HEK293 (cell line): ENCODE results near the gene MYO9B.
A peak's percentile ranks its signal among the peaks of the same experiment; 100 is the strongest.

Experiments used
- CTCF ChIA-PET: fragments of 350-600 bp; formaldehyde crosslinking; extraction: SDS; loops from one replicate; lab custom pipeline; 2021; ENCODE audit warnings: antibody characterized with exemption; lab: Yijun Ruan, JAX
- POLR2A ChIA-PET: fragments of 300-600 bp; formaldehyde crosslinking; extraction: SDS; loops from one replicate; lab custom pipeline; 2020; ENCODE audit warnings: antibody characterized with exemption, inconsistent platforms; lab: Yijun Ruan, JAX
- H3K27ac ChIP-seq: fragments of 200-500 bp; sonication (Bioruptor generic); 2 replicates; pipeline ENCODE4 v1.5.1; 2014; ENCODE audit warnings: low read depth, low read length, control low read depth, inconsistent platforms; ENCODE audit errors: extremely low read depth
- H3K36me3 ChIP-seq, 2 experiments: fragments of 200-500 bp in 1 of 2; sonication (Bioruptor generic) in 1 of 2; 1 replicate in 1 of 2; 2 replicates in 1 of 2; pipeline ENCODE4 v1.5.1; 2014 to 2017; ENCODE audit warnings: inconsistent platforms in 2 of 2, low read length in 2 of 2; ENCODE audit not compliant: control insufficient read depth in 2 of 2, insufficient read depth in 1 of 2
- H3K4me1 ChIP-seq: fragments of 200-500 bp; sonication (Bioruptor generic); 2 replicates; pipeline ENCODE4 v1.5.1; 2014; ENCODE audit warnings: mild to moderate bottlenecking, low read length, inconsistent platforms; ENCODE audit not compliant: control insufficient read depth, insufficient read depth
- H3K4me3 ChIP-seq: 2 replicates; pipeline ENCODE4 v1.5.1; 2011; ENCODE audit warnings: low read depth, mild to moderate bottlenecking, control low read depth, low read length, moderate library complexity
- H3K9me3 ChIP-seq: fragments of 200-500 bp; sonication (Bioruptor generic); 2 replicates; pipeline ENCODE4 v1.5.1; 2014; ENCODE audit warnings: low read depth, low read length, inconsistent platforms; ENCODE audit not compliant: control insufficient read depth, insufficient read depth
- OVOL3 ChIP-seq: fragments of 450-650 bp; formaldehyde crosslinking; IDR thresholded peaks from 2 replicates; pipeline ENCODE4 v1.5.1; 2016; ENCODE audit warnings: missing biosample characterization, missing genetic modification characterization
- PRDM10 ChIP-seq: fragments of 450-650 bp; formaldehyde crosslinking; IDR thresholded peaks from 2 replicates; pipeline ENCODE4 v1.5.1; 2016; ENCODE audit warnings: missing biosample characterization, missing genetic modification characterization
- SP2 ChIP-seq: fragments of 450-650 bp; formaldehyde crosslinking; IDR thresholded peaks from 2 replicates; pipeline ENCODE4 v1.5.1; 2016; ENCODE audit warnings: missing biosample characterization, missing genetic modification characterization
- WT1 ChIP-seq: fragments of 450-650 bp; formaldehyde crosslinking; IDR thresholded peaks from 2 replicates; pipeline ENCODE4 v1.5.1; 2016; ENCODE audit warnings: missing biosample characterization, missing genetic modification characterization
- YY2 ChIP-seq: fragments of 450-650 bp; formaldehyde crosslinking; IDR thresholded peaks from 2 replicates; pipeline ENCODE4 v1.5.1; 2016; ENCODE audit warnings: missing biosample characterization, missing genetic modification characterization
- ZBTB6 ChIP-seq: fragments of 450-650 bp; formaldehyde crosslinking; IDR thresholded peaks from 2 replicates; pipeline ENCODE4 v1.5.1; 2017; ENCODE audit warnings: missing biosample characterization, missing genetic modification characterization
- ZNF24 ChIP-seq: fragments of 450-650 bp; formaldehyde crosslinking; IDR thresholded peaks from 2 replicates; pipeline ENCODE4 v1.5.1; 2016; ENCODE audit warnings: missing biosample characterization, missing genetic modification characterization
- ZNF544 ChIP-seq: fragments of 450-650 bp; formaldehyde crosslinking; IDR thresholded peaks from 2 replicates; pipeline ENCODE4 v1.5.0; 2017; ENCODE audit warnings: missing biosample characterization, missing genetic modification characterization
- ZNF548 ChIP-seq: fragments of 450-650 bp; formaldehyde crosslinking; IDR thresholded peaks from 2 replicates; pipeline ENCODE4 v1.5.1; 2016; ENCODE audit warnings: missing biosample characterization, missing genetic modification characterization
- ZNF555 ChIP-seq: fragments of 450-650 bp; formaldehyde crosslinking; conservative IDR thresholded peaks from 2 replicates; pipeline ENCODE4 v1.5.1; 2017; ENCODE audit warnings: missing biosample characterization, mild to moderate bottlenecking, missing genetic modification characterization, inconsistent platforms
- ZNF600 ChIP-seq: fragments of 450-650 bp; formaldehyde crosslinking; IDR thresholded peaks from 2 replicates; pipeline ENCODE4 v1.5.1; 2016; ENCODE audit warnings: missing biosample characterization, missing genetic modification characterization
- ZNF837 ChIP-seq: fragments of 450-650 bp; formaldehyde crosslinking; IDR thresholded peaks from 2 replicates; pipeline ENCODE4 v1.5.1; 2016; ENCODE audit warnings: missing biosample characterization, missing genetic modification characterization
- TF ChIP-seq, protein P1 (sequence below): fragments of 450-650 bp; formaldehyde crosslinking; optimal IDR thresholded peaks from 2 replicates; pipeline ENCODE3; 2016; ENCODE audit warnings: missing biosample characterization, mild to moderate bottlenecking, missing genetic modification characterization
- TF ChIP-seq, protein P2 (sequence below): fragments of 450-650 bp; formaldehyde crosslinking; IDR thresholded peaks from 2 replicates; pipeline ENCODE4 v1.5.1; 2016; ENCODE audit warnings: missing biosample characterization, missing genetic modification characterization
- TF ChIP-seq, protein P3 (sequence below): fragments of 450-650 bp; formaldehyde crosslinking; IDR thresholded peaks from 2 replicates; pipeline ENCODE4 v1.5.1; 2016; ENCODE audit warnings: missing biosample characterization, missing genetic modification characterization, borderline replicate concordance
- TF ChIP-seq, protein P4 (sequence below): fragments of 450-650 bp; formaldehyde crosslinking; IDR thresholded peaks from 2 replicates; pipeline ENCODE4 v1.5.1; 2016; ENCODE audit warnings: missing biosample characterization, missing genetic modification characterization
- TF ChIP-seq, protein P5 (sequence below): fragments of 450-650 bp; formaldehyde crosslinking; IDR thresholded peaks from 2 replicates; pipeline ENCODE4 v1.5.1; 2016; ENCODE audit warnings: missing biosample characterization, missing genetic modification characterization

MYO9B gene

GRCh38 chr19:17107546-17108452, 32.2 kb downstream of the MYO9B start (continued):
- TF ChIP-seq, protein P1, sequence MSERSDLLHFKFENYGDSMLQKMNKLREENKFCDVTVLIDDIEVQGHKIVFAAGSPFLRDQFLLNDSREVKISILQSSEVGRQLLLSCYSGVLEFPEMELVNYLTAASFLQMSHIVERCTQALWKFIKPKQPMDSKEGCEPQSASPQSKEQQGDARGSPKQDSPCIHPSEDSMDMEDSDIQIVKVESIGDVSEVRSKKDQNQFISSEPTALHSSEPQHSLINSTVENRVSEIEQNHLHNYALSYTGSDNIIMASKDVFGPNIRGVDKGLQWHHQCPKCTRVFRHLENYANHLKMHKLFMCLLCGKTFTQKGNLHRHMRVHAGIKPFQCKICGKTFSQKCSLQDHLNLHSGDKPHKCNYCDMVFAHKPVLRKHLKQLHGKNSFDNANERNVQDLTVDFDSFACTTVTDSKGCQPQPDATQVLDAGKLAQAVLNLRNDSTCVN: no peak
- TF ChIP-seq, protein P2, sequence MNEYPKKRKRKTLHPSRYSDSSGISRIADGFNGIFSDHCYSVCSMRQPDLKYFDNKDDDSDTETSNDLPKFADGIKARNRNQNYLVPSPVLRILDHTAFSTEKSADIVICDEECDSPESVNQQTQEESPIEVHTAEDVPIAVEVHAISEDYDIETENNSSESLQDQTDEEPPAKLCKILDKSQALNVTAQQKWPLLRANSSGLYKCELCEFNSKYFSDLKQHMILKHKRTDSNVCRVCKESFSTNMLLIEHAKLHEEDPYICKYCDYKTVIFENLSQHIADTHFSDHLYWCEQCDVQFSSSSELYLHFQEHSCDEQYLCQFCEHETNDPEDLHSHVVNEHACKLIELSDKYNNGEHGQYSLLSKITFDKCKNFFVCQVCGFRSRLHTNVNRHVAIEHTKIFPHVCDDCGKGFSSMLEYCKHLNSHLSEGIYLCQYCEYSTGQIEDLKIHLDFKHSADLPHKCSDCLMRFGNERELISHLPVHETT: 0 out of 2 replicates have a peak, but pooled peaks have one; percentile 10
- TF ChIP-seq ZNF548 (tag by site-specific recombination) (no peak), ZNF544 (tag by site-specific recombination) (no peak), ZNF837 (tag by site-specific recombination) (no peak), SP2 (tag by site-specific recombination) (peak; percentile 80), ZBTB6 (peak; percentile 52; the same call in 1 of the 2 replicates), WT1 (tag by site-specific recombination) (no peak), ZNF600 (tag by site-specific recombination) (peak; percentile 98), OVOL3 (no peak), ZNF555 (tag by site-specific recombination) (no peak), ZNF24 (tag by site-specific recombination) (no peak; the same call in 1 of the 2 replicates)
- TF ChIP-seq, protein P3, sequence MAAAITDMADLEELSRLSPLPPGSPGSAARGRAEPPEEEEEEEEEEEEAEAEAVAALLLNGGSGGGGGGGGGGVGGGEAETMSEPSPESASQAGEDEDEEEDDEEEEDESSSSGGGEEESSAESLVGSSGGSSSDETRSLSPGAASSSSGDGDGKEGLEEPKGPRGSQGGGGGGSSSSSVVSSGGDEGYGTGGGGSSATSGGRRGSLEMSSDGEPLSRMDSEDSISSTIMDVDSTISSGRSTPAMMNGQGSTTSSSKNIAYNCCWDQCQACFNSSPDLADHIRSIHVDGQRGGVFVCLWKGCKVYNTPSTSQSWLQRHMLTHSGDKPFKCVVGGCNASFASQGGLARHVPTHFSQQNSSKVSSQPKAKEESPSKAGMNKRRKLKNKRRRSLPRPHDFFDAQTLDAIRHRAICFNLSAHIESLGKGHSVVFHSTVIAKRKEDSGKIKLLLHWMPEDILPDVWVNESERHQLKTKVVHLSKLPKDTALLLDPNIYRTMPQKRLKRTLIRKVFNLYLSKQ (tag by site-specific recombination): no peak
- TF ChIP-seq, protein P4, sequence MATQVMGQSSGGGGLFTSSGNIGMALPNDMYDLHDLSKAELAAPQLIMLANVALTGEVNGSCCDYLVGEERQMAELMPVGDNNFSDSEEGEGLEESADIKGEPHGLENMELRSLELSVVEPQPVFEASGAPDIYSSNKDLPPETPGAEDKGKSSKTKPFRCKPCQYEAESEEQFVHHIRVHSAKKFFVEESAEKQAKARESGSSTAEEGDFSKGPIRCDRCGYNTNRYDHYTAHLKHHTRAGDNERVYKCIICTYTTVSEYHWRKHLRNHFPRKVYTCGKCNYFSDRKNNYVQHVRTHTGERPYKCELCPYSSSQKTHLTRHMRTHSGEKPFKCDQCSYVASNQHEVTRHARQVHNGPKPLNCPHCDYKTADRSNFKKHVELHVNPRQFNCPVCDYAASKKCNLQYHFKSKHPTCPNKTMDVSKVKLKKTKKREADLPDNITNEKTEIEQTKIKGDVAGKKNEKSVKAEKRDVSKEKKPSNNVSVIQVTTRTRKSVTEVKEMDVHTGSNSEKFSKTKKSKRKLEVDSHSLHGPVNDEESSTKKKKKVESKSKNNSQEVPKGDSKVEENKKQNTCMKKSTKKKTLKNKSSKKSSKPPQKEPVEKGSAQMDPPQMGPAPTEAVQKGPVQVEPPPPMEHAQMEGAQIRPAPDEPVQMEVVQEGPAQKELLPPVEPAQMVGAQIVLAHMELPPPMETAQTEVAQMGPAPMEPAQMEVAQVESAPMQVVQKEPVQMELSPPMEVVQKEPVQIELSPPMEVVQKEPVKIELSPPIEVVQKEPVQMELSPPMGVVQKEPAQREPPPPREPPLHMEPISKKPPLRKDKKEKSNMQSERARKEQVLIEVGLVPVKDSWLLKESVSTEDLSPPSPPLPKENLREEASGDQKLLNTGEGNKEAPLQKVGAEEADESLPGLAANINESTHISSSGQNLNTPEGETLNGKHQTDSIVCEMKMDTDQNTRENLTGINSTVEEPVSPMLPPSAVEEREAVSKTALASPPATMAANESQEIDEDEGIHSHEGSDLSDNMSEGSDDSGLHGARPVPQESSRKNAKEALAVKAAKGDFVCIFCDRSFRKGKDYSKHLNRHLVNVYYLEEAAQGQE (tag by site-specific recombination): no peak
- TF ChIP-seq, protein P5, sequence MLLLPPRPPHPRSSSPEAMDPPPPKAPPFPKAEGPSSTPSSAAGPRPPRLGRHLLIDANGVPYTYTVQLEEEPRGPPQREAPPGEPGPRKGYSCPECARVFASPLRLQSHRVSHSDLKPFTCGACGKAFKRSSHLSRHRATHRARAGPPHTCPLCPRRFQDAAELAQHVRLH (tag by site-specific recombination): no peak

- TF ChIP-seq YY2 (tag by site-specific recombination) (no peak), PRDM10 (peak; percentile 68; the same call in 1 of the 2 replicates)
- H3K27ac ChIP-seq: peak overlapping the region; percentile 5; the same call in 1 of the 2 replicates
- peaks cover 0 to 9% of the 10 kb centered on the region in 2 experiments; a peak in 2 of 3 replicates for H3K36me3 ChIP-seq
- H3K4me3 ChIP-seq: no peak overlapping the region
- no peaks in the 10 kb centered on the region for H3K9me3 ChIP-seq
- ChIA-PET POLR2A (no interaction called here), CTCF (interaction anchor here (1.0 kb wide), 1 partner anchor 45 kb away, joined by 5 read pairs; no protein-coding TSS in a partner anchor)
- peaks cover 10% of the 10 kb centered on the region; the same call in 1 of the 2 replicates for H3K4me1 ChIP-seq
These were observed 32.8 kb downstream of the MYO9B start for GRCh38 chr19:17108453-17108784.
